Liver (tissue), 3 donors: Measurements from ENCODE around the gene PTP4A1.

Experiments used
- ATF3 ChIP-seq: IDR thresholded peaks from 2 replicates; pipeline ENCODE4 v1.6.1; 2016; ENCODE audit warnings: antibody characterized with exemption
- CTCF ChIP-seq: fragments of 150-350 bp; IDR thresholded peaks from 2 replicates; pipeline ENCODE4 v1.5.1; 2017; ENCODE audit warnings: improper control_type of control experiment, low read depth, low read length; ENCODE audit not compliant: missing input control
- EGR1 ChIP-seq, 2 donors: IDR thresholded peaks; 2 replicates each; pipeline ENCODE4 v1.6.1; 2016 to 2018; ENCODE audit warnings: antibody characterized with exemption in 2 of 2, low read depth in 2 of 2
- FOXA1 ChIP-seq: IDR thresholded peaks from 2 replicates; pipeline ENCODE4 v1.6.1; 2016; ENCODE audit warnings: antibody characterized with exemption
- MAX ChIP-seq: IDR thresholded peaks from 2 replicates; pipeline ENCODE4 v1.6.1; 2016; ENCODE audit warnings: antibody characterized with exemption
- RAD21 ChIP-seq, 2 donors: IDR thresholded peaks; 2 replicates each; pipeline ENCODE4 v1.6.1; 2016; ENCODE audit warnings: antibody characterized with exemption in 2 of 2, mild to moderate bottlenecking in 2 of 2
- REST ChIP-seq: IDR thresholded peaks from 2 replicates; pipeline ENCODE4 v1.6.1; 2016; ENCODE audit warnings: antibody characterized with exemption, mild to moderate bottlenecking
- TAF1 ChIP-seq: conservative IDR thresholded peaks from 2 replicates; pipeline ENCODE4 v1.6.1; 2016; ENCODE audit warnings: antibody characterized with exemption, mild to moderate bottlenecking
- YY1 ChIP-seq: IDR thresholded peaks from 2 replicates; pipeline ENCODE4 v1.6.1; 2016; ENCODE audit warnings: antibody characterized with exemption, mild to moderate bottlenecking
- ZBTB33 ChIP-seq: IDR thresholded peaks from 2 replicates; pipeline ENCODE4 v1.6.1; 2016; ENCODE audit warnings: antibody characterized with exemption
- donor health status: healthy.
- donor health status: healthy.

- no peak for TF ChIP-seq CTCF
- TF ChIP-seq REST = no peak
- no peak for TF ChIP-seq YY1
- TF ChIP-seq TAF1 = no peak
- TF ChIP-seq ATF3 = no peak
- no peak for TF ChIP-seq MAX
- TF ChIP-seq RAD21 (IDR thresholded peaks at IDR 0.05) = no peak
- TF ChIP-seq EGR1 (IDR thresholded peaks at IDR 0.05; ENCODE audit: low read depth in 2 of 2) = no peak
- no peak for TF ChIP-seq FOXA1
- TF ChIP-seq ZBTB33 = no peak
Observed at GRCh38 chr6:63553208-63553607, 19.1 kb upstream of the PTP4A1 start.
